ENCODE measurements around the gene TLR5. TPM values are rescaled to one million over a fixed set of nuclear protein-coding genes. Genes with fewer than 3 reads are reported as not detected.
"Not testable (repeated sequence)": the region's sequence is repeated elsewhere in the genome, so short reads cannot be mapped to it uniquely, and the experiment has no call there.

Gene TLR5, protein sequence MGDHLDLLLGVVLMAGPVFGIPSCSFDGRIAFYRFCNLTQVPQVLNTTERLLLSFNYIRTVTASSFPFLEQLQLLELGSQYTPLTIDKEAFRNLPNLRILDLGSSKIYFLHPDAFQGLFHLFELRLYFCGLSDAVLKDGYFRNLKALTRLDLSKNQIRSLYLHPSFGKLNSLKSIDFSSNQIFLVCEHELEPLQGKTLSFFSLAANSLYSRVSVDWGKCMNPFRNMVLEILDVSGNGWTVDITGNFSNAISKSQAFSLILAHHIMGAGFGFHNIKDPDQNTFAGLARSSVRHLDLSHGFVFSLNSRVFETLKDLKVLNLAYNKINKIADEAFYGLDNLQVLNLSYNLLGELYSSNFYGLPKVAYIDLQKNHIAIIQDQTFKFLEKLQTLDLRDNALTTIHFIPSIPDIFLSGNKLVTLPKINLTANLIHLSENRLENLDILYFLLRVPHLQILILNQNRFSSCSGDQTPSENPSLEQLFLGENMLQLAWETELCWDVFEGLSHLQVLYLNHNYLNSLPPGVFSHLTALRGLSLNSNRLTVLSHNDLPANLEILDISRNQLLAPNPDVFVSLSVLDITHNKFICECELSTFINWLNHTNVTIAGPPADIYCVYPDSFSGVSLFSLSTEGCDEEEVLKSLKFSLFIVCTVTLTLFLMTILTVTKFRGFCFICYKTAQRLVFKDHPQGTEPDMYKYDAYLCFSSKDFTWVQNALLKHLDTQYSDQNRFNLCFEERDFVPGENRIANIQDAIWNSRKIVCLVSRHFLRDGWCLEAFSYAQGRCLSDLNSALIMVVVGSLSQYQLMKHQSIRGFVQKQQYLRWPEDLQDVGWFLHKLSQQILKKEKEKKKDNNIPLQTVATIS
- total RNA-seq (2014; rRNA removed; shearing (Covaris generic)), result 0.08 and 0.38 TPM in 2 replicates

DNA sequence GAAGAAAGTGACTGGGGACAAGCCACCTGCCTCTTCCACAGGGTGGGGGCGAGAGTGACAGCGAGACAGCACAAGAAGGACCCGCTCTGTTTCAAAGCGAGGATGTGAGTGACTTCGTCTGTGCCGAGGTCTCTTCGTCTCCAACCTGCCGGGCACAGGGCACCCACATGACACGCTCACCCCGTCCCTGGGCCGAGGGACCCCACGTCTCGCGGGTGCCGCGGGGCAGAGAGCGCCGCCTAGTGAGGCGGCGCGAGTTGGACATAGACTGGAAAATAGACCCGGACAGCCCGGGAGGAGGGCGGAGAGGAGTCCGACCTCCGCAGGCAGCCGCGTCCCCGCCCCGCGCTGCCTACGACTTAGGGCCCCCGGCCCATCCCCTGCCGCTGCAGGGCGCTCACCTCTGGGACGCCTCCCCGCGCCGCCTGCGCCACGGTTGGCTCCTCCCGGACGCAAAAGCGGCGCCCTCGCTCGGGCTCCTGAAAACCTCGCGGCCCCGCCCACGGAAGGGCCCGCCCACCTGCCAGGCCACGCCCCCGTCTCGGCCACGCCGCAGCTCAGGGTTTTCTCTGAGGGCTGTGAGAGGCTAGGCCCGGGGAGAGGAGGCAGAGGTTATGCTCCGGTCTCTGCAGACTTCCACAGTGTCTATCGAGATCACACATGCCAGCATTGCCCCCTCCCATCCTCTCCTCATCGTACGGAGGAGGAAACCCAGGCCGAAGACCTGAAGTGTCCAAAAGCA lies at the start of gene TLR5:
Gene TLR5 (minus strand): TSS at position 454 of the 742 bp plus-strand sequence. CDS start 30,217 bp downstream, outside the sequence.
- peak; percentile 68 for DNase-seq (ENCODE audit: low spot score)

DNA sequence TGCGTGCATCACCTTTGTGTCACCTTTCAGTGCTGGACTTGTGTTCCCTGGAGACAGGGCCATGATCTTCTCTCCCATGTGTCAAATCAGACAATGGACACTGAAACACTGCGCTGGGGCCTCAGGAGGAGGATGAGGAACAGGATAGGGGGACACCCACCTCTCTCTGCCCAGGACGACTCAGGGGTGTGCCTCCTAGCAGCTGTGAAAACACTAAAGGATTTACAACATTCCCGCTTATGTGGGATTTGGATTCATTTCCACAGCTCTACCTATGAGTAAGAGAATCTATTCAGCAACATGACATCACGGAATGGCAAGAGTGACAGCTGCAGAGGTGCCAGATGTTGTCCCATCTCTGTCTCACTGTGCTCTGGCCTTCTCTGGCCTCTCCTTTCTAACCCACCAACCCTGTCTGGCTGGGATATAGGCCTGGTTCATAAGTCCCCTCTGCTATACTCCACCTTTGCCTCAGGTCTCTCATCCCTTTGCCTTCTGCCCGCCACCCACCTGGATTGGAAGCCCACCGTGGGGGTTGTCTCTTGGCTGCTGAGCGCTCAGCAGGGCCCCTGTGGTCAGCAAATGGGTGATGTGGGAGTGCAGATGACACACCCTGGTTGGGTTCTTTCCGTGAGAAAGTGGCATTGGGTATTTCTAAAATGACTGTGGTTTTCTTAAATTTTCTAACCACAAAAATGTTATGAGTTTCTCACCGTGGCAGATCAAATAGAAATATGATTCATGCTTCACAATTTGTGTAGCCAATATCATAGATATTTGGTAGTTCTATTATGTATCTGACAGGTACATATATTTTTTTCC lies 47.1 kb upstream of the TLR5 start:
- DNase-seq (ENCODE audit: low spot score), result no peak

DNA sequence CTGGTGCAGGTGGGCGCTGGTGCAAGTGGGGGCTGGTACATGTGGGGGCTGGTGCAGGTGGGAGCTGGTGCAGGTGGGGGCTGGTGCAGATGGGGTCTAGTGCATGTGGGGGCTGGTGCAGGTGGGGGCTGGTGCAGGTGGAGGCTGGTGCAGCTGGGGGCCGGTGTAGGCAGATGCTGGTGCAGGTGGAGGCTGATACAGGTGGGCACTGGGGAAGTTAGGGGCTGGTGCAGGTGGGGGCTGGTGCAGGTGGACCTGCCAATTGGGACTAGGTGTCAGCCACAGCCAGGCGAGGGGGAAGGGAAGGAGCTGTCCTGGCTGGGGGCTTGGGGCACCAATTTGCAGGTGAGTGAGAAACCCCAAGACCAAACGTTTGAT lies 46.5 kb upstream of the TLR5 start:
- DNase-seq (ENCODE audit: low spot score), result no peak

DNA sequence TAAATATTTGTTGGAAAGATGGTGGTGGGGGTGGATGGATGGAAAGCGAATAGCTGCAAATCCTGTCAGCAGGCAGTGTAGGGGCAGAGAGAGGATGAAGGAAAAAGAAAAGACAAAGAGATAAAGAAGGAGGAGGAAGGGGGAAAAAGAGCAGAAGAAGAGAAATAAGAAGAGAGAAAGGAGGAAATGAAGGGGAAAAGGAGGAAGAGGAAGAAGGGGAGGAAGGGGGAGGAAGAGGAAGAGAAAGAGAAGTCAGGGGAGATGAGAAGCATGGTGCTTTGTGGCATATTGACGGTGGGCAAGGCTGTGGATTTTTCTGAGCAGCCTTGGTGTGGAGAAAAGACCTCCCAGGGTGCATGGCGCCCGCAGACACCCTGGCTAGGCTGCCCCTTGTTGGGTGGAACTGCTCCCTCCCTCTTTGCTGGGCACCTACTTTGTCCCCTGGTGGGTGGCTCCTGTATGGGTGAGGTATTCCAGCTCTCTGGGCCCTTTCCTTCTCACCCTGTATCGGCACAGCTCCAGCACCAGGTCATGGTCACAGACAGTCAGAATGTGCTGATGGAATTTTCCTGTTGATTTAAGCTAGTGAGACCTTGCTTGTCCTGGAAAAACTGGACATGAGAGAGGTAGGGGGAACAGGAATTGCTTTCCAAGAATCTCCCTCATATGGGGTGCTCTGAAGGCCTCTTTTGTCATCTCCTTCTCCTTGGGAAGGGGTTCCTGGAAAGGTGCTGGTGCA lies 45.7 kb upstream of the TLR5 start:
- DNase-seq (ENCODE audit: low spot score), result no peak

DNA sequence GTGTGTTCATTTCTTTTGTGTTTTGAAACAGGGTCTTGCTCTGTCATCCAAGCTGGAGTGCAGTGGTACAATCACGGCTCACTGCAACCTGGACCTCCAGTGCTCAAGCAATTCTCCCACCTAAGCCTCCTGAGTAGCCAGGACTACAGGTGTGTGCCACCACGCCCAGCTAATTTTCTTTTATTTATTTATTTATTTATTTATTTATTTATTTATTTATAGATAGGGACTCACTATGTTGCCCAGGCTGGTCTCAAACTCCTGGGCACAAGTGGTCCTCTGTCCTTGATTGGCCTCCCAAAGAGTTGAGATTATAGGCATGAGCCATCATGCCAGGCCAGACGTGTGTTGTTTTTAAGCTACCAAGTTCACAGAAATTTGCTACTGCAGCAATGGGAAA lies 43.8 kb upstream of the TLR5 start:
- no peak for DNase-seq (ENCODE audit: low spot score)

DNA sequence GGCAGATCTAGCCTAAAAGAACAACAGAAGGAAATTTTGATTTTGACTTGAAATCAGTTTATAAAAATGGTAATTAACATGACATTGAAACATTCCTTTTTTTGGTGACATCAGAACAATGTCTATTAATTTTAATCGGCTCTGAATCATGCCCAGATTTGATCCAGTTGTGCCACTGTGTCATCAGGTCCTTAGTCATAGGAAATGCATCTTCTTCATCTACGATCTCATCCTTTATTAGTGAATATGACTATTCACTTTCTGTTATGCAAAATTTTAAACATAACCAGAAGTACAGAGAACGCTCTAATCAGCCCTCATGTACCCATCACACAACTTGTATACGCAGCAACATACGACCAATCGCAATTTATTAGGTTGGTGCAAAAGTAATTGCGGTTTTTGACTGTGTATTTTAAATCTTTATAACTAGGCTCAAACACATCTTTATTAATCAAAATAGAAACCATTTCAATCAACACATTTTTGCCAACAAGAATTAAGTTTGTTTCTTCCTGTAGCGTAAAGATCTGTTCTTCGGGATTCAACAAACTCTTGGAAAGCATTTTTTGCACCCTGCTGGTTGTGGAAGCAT lies 40.3 kb upstream of the TLR5 start:
- no peak for DNase-seq (ENCODE audit: low spot score)

DNA sequence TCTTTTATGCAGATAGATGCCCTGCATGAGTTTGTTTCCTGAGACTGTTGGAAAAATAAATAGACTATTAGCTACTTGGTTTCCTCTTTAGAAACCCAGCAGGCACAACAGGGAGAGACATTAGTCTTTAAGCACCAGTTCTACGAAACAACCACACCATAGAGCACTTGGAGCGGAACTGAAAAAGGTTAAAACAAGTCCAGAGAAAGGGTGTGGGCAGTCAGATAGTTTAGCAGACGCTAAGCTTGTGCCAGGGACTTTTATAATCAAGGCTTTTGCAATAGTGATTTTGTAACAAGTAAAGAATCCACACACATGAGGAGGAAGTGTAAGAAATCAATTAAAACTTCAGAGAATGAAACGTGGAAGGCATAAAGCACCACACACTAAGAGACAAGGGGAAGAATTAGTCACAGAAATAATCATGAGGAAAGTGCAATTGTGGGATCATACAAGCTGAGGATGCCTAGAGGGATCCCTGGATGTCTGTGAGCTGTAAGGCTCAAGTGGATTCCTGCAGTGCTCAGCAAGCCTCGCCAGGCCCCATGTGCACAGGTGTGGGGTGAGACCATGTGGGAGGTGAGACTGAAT lies 37.8 kb upstream of the TLR5 start:
- DNase-seq (ENCODE audit: low spot score), result no peak

DNA sequence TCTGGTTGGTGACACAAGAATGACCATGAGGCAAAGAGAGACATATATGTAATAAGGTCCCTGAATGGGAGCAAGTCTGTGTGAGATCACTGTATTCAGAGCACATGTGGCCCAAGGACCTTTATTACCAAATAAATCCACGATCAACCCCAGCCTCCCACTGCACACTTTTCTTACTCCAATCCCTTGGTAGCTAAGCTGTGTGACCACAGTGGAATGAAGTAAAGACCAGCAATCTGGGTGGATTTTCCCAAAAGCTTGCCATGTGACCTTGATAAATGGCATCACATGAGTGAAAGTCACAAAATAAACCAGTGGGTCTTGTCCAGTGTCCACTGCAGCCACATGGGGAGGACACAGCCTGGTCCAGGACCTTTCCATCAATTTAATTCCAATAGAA lies 36.7 kb upstream of the TLR5 start:
- DNase-seq (ENCODE audit: low spot score), result no peak

DNA sequence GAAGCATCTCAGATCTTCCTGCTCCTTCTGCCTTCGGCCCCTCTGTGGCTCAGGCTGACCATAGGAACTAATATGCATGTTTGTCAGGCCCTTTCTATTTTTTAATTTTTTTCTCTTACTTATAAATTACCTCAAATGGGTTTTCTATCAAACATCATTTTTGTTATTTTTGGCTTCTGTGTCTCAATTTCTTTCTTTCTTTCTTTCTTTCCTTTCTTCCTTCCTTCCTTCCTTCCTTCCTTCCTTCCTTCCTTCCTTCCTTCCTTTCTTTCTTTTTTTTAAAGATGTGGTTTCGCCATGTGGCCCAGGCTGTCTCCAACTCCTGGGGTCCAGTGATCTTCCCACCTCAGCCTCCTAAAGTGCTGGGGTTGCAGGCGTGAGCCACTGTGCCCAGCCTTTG lies 36.2 kb upstream of the TLR5 start:
- no peak for DNase-seq (ENCODE audit: low spot score)

DNA sequence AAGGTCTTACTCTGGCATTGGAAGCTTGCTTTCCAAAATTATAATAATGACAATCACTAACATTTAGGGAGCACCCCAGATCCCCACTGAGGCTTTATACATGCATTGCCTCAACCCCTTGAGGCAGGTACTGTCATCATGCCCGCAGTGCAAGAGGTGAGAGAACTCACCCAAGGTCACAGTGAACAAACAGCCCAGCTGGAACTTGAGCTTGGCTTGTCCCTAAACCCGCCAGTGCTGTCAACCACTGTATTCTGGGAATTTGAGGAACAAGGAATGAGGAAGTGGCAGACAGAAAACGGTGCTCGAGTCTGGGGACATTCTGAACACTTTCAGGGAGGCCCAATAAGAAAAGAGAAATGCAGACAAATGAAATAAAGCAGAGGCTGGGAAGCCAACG lies 34.6 kb upstream of the TLR5 start:
- DNase-seq (ENCODE audit: low spot score), result no peak

DNA sequence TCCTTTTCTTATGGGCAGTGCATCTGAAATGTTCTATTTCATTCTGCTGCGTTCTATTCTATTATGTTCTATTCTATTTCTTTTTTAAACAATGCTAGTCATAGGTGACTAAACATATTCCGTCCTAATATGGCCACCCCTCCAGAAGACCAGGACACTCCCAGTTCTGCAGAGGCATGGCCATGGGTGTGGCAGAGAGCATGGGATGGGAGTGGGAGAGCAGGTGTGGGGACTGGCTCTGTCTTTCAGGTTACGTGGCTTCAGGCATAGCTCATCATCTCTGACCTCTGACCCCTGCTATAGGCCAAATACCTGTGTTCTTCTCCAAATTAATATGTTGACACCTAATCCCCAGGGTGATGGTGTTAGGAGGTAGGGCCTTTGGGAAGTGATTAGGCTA lies 33.4 kb upstream of the TLR5 start:
- no peak for DNase-seq (ENCODE audit: low spot score)

DNA sequence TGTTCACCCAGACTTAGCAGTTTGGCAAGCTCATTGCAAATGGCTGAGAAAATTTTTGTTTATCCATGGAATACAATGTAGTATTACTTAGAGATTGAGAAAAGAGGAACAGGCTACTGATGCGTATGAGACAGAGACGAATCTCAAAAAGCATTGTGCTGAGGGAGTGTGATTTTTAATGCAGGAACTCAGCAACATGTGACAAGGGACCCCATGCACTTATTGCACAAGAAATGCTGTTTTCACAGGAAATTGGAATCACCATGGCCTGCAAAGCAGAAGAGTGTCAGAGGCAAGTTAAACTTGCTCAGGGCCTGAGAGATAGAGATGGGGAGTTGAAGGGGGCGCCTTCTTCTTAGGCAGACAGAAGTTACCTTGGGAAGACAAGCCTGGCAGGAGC lies 32.6 kb upstream of the TLR5 start:
- no peak for DNase-seq (ENCODE audit: low spot score)

DNA sequence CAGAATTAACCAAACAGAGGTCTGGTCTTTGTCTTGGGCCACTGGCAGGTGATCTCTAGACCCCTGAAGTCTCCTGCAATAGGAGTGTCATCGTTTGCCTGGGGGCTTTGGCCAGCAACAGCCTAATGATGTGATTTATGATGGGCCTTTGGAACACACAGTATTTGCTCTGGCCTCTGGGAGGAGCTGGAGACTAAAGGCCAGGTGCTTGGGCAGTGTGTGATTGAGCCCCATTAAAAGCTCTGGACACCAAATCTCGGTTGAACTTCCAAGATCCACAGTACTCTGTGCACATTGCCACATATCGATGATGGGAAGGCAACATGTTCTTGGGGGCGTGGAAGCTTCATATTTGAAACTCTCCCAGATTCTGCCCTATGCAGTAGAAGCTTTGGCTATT lies 32.0 kb upstream of the TLR5 start:
- peak; percentile 29 for DNase-seq (ENCODE audit: low spot score)

DNA sequence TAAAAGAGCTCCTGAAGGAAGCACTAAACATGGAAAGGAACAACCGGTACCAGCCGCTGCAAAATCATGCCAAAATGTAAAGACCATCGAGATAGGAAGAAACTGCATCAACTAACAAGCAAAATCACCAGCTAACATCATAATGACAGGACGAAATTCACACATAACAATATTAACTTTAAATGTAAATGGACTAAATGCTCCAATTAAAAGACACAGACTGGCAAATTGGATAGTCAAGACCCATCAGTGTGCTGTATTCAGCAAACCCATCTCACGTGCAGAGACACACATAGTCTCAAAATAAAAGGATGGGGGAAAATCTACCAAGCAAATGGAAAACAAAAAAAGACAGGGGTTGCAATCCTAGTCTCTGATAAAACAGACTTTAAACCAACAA lies 26.4 kb upstream of the TLR5 start:
- DNase-seq (ENCODE audit: low spot score), result not testable (repeated sequence)

DNA sequence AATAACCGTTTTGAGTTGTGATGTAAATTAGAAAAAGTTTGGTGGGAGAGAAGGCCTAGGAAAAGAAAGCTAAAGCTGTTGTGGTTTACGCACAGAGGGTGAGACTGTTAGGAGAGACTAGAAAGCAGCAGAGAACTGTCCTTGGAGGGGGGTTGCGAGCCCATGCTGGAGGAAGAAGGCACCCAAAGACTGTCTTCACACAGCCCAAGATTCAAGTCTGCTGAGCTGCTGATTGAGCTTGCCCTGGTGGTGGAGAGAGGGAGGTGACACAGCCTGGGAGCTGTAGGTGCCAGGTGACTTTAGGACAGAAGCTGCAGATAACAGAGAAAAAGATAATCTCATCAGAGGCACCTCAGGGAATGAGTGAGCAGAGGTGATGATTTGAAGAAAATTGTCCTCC lies 18.3 kb upstream of the TLR5 start:
- DNase-seq (ENCODE audit: low spot score), result no peak

DNA sequence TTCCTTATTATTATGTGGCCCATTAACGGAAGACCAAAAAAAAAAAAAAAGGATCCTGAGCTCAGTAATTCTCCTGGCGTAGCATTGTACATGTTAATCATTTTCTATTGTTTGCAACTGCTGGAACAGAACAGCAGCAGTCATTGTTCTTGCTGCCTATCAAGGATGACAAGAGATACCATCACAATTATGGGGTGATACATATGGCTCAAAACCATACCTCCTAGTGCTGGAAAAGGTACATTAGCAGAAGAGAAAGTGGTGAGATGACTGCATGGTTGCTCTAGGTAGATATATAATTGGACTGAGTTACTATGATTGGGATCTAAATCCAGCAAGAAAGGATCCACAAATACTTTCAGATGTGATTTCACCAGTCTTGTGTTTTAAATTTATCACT lies 13.3 kb upstream of the TLR5 start:
- DNase-seq (ENCODE audit: low spot score), result no peak

DNA sequence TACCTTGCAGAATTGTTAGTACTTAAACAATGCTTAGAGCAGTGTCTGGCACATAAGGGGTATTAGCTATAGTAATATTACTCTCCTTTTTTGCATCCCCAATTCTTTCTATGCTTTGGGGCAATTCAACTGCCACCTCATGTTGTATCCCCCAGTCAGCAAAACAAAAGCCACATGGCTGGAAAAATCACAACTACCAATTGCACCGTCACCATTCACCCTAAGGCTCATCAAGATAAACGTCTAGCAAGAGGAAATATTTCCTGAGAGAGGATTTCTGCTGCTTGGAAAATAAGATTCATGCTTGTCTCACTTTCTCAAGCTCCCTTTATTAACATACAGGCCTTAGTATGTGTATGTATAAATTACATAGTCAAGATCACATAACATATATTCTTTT lies 12.1 kb upstream of the TLR5 start:
- DNase-seq (ENCODE audit: low spot score), result no peak

DNA sequence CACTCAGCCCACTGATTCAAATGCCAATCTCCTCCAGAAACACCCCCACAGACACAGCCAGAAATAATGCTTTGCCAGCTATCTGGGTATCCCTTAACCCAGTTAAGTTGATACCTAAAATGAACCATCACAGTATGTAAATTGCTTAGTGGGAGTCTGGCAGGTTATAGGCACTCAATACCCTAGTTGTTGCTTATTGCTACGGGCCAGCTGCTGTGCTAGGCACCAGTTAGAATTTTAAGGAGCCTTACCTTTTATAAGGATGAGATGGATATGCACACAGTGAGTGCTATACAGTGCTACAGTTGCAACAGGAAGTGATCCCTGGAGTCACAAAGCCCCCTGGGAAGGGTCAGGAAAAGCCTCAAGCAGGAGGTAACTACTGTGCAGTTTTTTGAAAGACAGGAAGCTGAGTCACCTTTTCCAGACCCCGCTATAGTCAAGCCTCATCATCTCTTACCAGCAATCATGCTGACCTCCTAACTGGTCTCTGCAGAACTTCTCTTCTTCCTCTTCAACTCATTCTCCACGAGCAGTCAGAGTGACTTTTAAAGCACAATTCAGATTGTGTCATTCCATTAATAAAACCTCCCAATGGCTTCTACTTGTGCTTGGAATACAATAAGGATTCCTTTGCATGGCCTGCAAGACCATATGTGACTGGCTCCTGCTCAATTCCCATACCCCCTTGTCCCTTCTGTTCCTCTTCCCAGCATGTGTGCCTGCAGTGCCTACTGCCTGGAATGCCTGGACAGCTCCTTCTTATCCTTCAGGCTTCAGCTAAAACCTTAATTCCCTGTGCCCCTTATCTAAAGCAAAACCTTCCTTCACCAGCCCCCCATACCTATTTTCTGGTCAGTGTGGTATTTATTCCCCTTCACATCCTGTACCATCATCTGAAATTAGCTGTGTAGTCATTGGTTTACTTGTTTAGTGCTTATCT lies 10.4 kb upstream of the TLR5 start:
- DNase-seq (ENCODE audit: low spot score), result no peak

DNA sequence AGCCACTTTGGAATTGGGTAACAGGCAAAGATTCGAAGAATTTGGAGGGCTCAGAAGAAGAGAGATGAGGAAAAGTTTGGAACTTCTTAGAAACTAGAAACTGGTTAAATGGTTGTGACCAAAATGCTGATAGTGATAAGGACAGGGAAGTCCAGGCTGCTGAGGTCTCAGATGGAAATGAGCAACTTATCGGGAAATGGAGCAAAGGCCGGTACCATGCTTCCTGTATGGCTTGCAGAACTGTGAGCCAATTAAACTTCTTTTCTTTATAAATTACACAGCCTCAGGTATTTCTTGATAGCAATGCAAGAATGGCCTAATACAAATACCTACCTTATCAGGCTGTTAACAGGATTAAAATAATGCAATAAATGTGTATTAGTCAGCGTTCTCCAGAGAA lies 9.4 kb upstream of the TLR5 start:
- DNase-seq (ENCODE audit: low spot score), result no peak
